Measurements from ENCODE around the gene ARID4B.
"Not testable (repeated sequence)": the region's sequence is repeated elsewhere in the genome, so short reads cannot be mapped to it uniquely, and the experiment has no call there.

The ARID4B gene

GRCh38 chr1:235262539-235262938 is 65.4 kb downstream of the ARID4B start:
- Mint-ChIP-seq H3K27ac (no peak overlapping the region), H3K9me3 (no peaks in the 10 kb centered on the region), H3K36me3 (peaks cover 6 to 13% of the 10 kb centered on the region in 2 donors), H3K4me1 (peaks cover 30 to 65% of the 10 kb centered on the region in 2 donors), H3K4me3 (no peak overlapping the region), H3K27me3 (no peaks in the 10 kb centered on the region)
- DNase-seq (no peak), ATAC-seq (replicated peaks) (no peak)

DNA sequence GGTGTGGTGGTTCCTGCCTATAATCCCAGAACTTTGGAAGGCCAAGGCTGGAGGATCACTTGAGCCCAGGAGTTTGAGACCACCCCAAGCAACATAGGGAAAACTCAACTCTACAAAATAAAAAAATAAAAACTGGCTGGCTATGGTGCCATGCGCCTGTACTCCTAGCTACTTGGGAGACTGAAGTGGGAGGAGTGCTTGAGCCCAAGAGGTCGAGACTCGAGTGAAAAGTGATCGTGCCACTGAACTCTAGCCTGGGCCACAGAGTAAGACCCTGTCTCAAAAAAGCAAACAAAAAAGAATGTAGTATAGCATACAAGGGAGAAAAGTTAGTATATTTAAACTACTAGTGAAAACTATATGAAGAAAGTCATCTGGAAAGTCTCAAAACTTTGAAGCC is 66.7 kb downstream of the ARID4B start:
- no peaks in the 10 kb centered on the region for H3K27me3 Mint-ChIP-seq
- DNase-seq, result no peak

DNA sequence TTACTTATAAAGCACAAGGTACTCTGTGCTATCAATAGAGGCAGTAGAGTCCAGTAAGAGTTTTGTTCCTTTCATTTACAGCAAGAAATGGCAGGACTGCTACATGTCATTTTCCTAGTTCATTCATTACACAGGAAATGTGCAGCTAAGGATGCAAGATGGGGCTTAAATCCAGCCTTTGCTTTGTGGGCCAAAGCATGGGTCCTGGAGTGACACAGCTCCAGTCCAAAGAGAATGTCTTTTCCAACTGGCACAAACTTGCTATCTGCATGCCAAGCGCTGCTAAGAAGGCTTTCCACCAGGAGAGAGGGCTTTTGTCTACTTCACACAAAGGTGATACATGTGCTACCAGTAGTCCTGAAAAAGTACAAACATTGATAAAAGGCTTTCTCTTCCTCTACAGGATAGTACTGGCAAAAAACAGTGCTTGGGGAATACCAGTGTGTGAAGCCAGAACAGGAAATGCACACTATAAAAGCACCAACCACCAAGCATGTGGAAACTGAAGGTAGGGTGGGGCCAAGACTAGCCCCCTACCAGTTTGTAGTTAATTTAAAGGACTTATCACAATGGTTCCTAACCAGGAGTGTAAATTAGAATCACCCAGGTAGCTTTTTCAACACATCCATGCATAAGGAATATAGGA is 68.7 kb downstream of the ARID4B start:
- Mint-ChIP-seq H3K4me3 (no peak overlapping the region), H3K27me3 (no peaks in the 10 kb centered on the region), H3K9me3 (no peaks in the 10 kb centered on the region), H3K27ac (peak overlapping the region; percentile 81), H3K36me3 (peaks cover 6 to 11% of the 10 kb centered on the region in 2 donors), H3K4me1 (peaks cover 18 to 46% of the 10 kb centered on the region in 2 donors)
- ATAC-seq (replicated peaks) (peak; percentile 42 to 68), DNase-seq (no peak)

More for the DNA sequence above, 66.7 kb downstream of the ARID4B start:
- no peak for ATAC-seq (replicated peaks)
- H3K4me3 Mint-ChIP-seq, result no peak overlapping the region
- peaks cover 27 to 55% of the 10 kb centered on the region in 2 donors for H3K4me1 Mint-ChIP-seq
- H3K36me3 Mint-ChIP-seq, result peaks cover 6 to 11% of the 10 kb centered on the region in 2 donors
- no peaks in the 10 kb centered on the region for H3K9me3 Mint-ChIP-seq
- peak overlapping the region; percentile 65 for H3K27ac Mint-ChIP-seq

DNA sequence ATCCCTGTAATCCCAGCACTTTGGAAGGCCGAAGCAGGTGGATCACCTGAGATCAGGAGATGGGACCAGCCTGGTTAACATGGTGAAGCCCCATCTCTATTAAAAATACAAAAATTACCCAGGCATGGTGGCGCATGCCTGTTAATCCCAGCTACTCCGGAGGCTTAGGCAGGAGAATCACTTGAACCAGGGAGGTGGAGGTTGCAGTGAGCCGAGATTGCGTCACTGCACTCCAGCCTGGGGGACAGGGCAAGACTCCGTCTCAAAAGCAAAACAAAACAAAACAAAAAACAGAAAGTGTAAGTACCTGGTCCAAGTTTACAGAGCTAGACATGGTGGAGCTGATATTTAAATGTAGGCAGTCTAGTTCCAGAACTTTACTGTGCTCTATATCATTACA is 69.9 kb downstream of the ARID4B start:
- H3K4me3 Mint-ChIP-seq; DNase-seq; H3K27me3 Mint-ChIP-seq; ATAC-seq (replicated peaks); H3K9me3 Mint-ChIP-seq; H3K27ac Mint-ChIP-seq: not testable (repeated sequence)
- H3K4me1 Mint-ChIP-seq, result peaks cover 17 to 38% of the 10 kb centered on the region in 2 donors
- H3K36me3 Mint-ChIP-seq, result peaks cover 6 to 11% of the 10 kb centered on the region in 2 donors

DNA sequence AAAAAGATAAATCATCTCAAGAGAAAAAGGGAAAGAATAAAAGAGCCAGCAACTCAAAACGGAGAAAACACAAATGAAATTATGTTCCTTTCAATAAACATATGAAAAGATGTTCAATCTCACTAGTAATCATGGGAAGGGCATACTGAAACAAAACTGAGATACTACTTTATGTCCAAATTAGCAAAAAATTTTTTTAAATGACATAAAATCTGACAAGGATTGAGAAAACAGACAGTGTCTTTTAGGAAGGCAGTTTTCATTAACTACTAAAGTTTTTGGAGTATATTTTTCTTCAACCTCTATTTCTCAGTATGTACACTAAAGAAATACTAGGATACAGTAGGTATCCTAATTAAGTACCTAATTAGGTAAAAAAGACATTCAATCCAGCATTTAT is 73.3 kb downstream of the ARID4B start:
- peaks cover 10 to 21% of the 10 kb centered on the region in 2 donors for H3K4me1 Mint-ChIP-seq
- DNase-seq (no peak), ATAC-seq (replicated peaks) (no peak)
- no peaks in the 10 kb centered on the region for H3K27me3 Mint-ChIP-seq
- no peak overlapping the region for H3K27ac Mint-ChIP-seq
- H3K36me3 Mint-ChIP-seq, result peaks cover 14% of the 10 kb centered on the region in 2 donors
- no peak overlapping the region for H3K4me3 Mint-ChIP-seq
- no peaks in the 10 kb centered on the region for H3K9me3 Mint-ChIP-seq

- Mint-ChIP-seq H3K4me3 (no peak overlapping the region), H3K27me3 (no peaks in the 10 kb centered on the region), H3K27ac (no peak overlapping the region), H3K9me3 (no peaks in the 10 kb centered on the region), H3K36me3 (peaks cover 11 to 16% of the 10 kb centered on the region in 2 donors), H3K4me1 (peaks cover 2 to 9% of the 10 kb centered on the region in 2 donors)
- ATAC-seq (replicated peaks) (peak; percentile 95), DNase-seq (peak; percentile 28)
These were observed 74.6 kb downstream of the ARID4B start for GRCh38 chr1:235253219-235253962.

DNA sequence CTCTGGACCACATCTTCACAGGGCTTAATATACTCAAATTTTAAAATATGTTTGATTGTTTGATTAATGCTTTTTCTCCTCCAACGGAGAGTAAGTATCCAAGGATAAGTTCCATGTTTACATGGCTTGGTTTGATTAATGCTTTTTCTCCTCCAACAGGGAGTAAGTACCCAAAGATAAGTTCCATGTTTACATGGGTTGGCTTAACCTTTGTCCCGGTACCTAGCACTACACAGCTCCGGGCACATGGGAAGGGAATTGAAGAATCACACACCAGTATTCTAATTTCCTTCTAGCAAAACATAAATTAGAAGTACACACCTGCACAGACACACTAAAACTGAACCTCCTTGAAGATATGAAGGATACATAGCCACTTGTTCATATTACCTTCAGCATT is 77.5 kb downstream of the ARID4B start:
- Mint-ChIP-seq H3K36me3 (peaks cover 20 to 21% of the 10 kb centered on the region in 2 donors), H3K4me1 (peaks cover 0 to 5% of the 10 kb centered on the region in 2 donors), H3K9me3 (no peaks in the 10 kb centered on the region), H3K4me3 (no peak overlapping the region), H3K27me3 (no peaks in the 10 kb centered on the region), H3K27ac (no peak overlapping the region)
- no peak for DNase-seq
- ATAC-seq (replicated peaks), result no peak

- H3K27me3 Mint-ChIP-seq, result no peaks in the 10 kb centered on the region
- no peaks in the 10 kb centered on the region for H3K9me3 Mint-ChIP-seq
- DNase-seq (no peak), ATAC-seq (replicated peaks) (no peak)
- H3K27ac Mint-ChIP-seq, result no peak overlapping the region
- H3K36me3 Mint-ChIP-seq, result peaks cover 22 to 32% of the 10 kb centered on the region in 2 donors
- H3K4me1 Mint-ChIP-seq, result peaks cover 5 to 6% of the 10 kb centered on the region in 2 donors
- H3K4me3 Mint-ChIP-seq, result no peak overlapping the region
These were observed 81.7 kb downstream of the ARID4B start for GRCh38 chr1:235246022-235246948.

- Mint-ChIP-seq H3K4me1 (peaks cover 6 to 7% of the 10 kb centered on the region in 2 donors), H3K36me3 (peaks cover 19 to 26% of the 10 kb centered on the region in 2 donors), H3K4me3 (no peak overlapping the region), H3K27me3 (no peaks in the 10 kb centered on the region), H3K9me3 (no peaks in the 10 kb centered on the region), H3K27ac (peak overlapping the region; percentile 53)
- no peak for ATAC-seq (replicated peaks)
- no peak for DNase-seq
These were observed 82.9 kb downstream of the ARID4B start for GRCh38 chr1:235244974-235245592.

DNA sequence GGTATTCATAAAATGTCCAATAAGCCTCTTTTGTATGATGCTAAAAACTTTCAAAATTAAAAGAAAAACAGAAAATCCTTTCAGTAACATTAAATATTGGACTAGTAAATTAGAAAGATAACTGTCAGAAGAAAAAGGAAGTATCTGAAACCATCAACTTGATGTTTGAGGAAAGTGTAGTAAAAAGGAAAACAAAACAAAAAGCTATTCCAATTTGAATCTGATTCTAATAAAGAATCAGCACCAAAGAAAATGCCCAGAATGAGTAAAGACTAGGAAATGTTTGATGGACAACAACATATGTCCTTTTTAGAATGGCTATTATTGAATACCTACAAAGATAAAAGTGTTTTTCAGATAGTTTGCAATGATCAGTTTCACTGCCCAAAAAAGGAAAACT is 87.0 kb downstream of the ARID4B start:
- H3K27ac Mint-ChIP-seq, result no peak overlapping the region
- H3K9me3 Mint-ChIP-seq, result no peaks in the 10 kb centered on the region
- peaks cover 23 to 40% of the 10 kb centered on the region in 2 donors for H3K36me3 Mint-ChIP-seq
- DNase-seq (no peak), ATAC-seq (replicated peaks) (no peak)
- no peaks in the 10 kb centered on the region for H3K27me3 Mint-ChIP-seq
- H3K4me3 Mint-ChIP-seq, result no peak overlapping the region
- peaks cover 5 to 6% of the 10 kb centered on the region in 2 donors for H3K4me1 Mint-ChIP-seq

DNA sequence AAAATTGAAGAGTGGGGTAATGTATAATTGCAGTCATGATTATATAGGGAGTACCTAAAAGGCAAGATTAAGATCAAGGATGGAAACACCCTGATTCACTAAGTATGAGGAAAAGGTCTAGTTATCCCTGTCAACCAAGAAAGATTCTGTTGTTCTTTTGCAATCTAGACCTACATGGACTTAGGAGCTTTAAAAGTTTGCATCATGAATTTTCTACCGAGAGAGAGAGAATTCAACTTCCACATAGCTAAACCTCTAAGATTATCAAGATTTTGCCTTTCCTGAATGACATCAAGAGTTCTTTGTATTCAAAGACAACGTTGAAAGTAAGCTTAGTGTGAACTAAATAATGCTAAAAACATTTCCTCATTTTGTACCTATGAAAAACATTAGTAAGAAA is 88.1 kb downstream of the ARID4B start:
- H3K27me3 Mint-ChIP-seq, result no peaks in the 10 kb centered on the region
- no peak overlapping the region for H3K27ac Mint-ChIP-seq
- ATAC-seq (replicated peaks) (no peak), DNase-seq (no peak)
- no peak overlapping the region for H3K4me3 Mint-ChIP-seq
- peaks cover 21 to 36% of the 10 kb centered on the region in 2 donors for H3K36me3 Mint-ChIP-seq
- no peaks in the 10 kb centered on the region for H3K9me3 Mint-ChIP-seq
- H3K4me1 Mint-ChIP-seq, result peaks cover 2 to 4% of the 10 kb centered on the region in 2 donors

- no peak overlapping the region for H3K4me3 Mint-ChIP-seq
- DNase-seq (no peak), ATAC-seq (replicated peaks) (no peak)
- H3K36me3 Mint-ChIP-seq, result peaks cover 18 to 29% of the 10 kb centered on the region in 2 donors
- peaks cover 0 to 2% of the 10 kb centered on the region in 2 donors for H3K4me1 Mint-ChIP-seq
- H3K27ac Mint-ChIP-seq, result no peak overlapping the region
- H3K9me3 Mint-ChIP-seq, result no peaks in the 10 kb centered on the region
- H3K27me3 Mint-ChIP-seq, result no peaks in the 10 kb centered on the region
These were observed 89.4 kb downstream of the ARID4B start for GRCh38 chr1:235238558-235238957.

- Mint-ChIP-seq H3K4me1 (peaks cover 0 to 2% of the 10 kb centered on the region in 2 donors), H3K27me3 (no peaks in the 10 kb centered on the region), H3K27ac (no peak overlapping the region), H3K36me3 (peaks cover 24 to 35% of the 10 kb centered on the region in 2 donors), H3K4me3 (no peak overlapping the region), H3K9me3 (no peaks in the 10 kb centered on the region)
- ATAC-seq (replicated peaks) (no peak), DNase-seq (no peak)
These were observed 91.9 kb downstream of the ARID4B start for GRCh38 chr1:235236128-235236527.

- no peak for ATAC-seq (replicated peaks)
- H3K27me3 Mint-ChIP-seq, result no peaks in the 10 kb centered on the region
- peaks cover 0 to 1% of the 10 kb centered on the region in 2 donors for H3K4me1 Mint-ChIP-seq
- DNase-seq, result no peak
- H3K9me3 Mint-ChIP-seq, result no peaks in the 10 kb centered on the region
- peaks cover 19 to 31% of the 10 kb centered on the region in 2 donors for H3K36me3 Mint-ChIP-seq
- no peak overlapping the region for H3K27ac Mint-ChIP-seq
- H3K4me3 Mint-ChIP-seq, result no peak overlapping the region
These were observed 98.1 kb downstream of the ARID4B start for GRCh38 chr1:235229868-235230267.

Data from stimulated activated naive B cell treated with anti-CD40 and anti-IgM and Interleukin-4, amounts not matched to agents 10 μg/mL and 1 μg/mL and 100 μg/mL, for 72 hours (primary cell).